ENCODE results near the gene C21orf58.

Gene C21orf58

GRCh38 chr21:46273341-46273740 lies 50.3 kb downstream of the C21orf58 start:
- Histone ChIP-seq H3K27ac (ENCODE audit: low read length) (no peak overlapping the region), H3K4me1 (ENCODE audit: control insufficient read depth, insufficient read depth, low read length) (no peaks in the 10 kb centered on the region), H3K9me3 (ENCODE audit: control insufficient read depth in 2 of 2, low read length in 2 of 2) (no peaks in the 10 kb centered on the region), H3K27me3 (ENCODE audit: control insufficient read depth in 1 of 2, insufficient read depth in 2 of 2, low read length in 2 of 2) (no peaks in the 10 kb centered on the region), H3K4me3 (ENCODE audit: low read length in 2 of 2) (no peak overlapping the region), H3K9ac (ENCODE audit: low read length in 2 of 2) (no peak overlapping the region), H3K36me3 (ENCODE audit: control insufficient read depth in 2 of 2, insufficient read depth in 2 of 2, low read length in 2 of 2) (peaks cover 58 to 63% of the 10 kb centered on the region in 2 donors)

GRCh38 chr21:46269466-46269865 lies 54.2 kb downstream of the C21orf58 start:
- H3K27me3 ChIP-seq (ENCODE audit: control insufficient read depth in 1 of 2, insufficient read depth in 2 of 2, low read length in 2 of 2): no peaks in the 10 kb centered on the region
- H3K9ac ChIP-seq (ENCODE audit: low read length in 2 of 2): no peak overlapping the region
- H3K27ac ChIP-seq (ENCODE audit: low read length): no peak overlapping the region
- no peaks in the 10 kb centered on the region for H3K9me3 ChIP-seq (ENCODE audit: control insufficient read depth in 2 of 2, low read length in 2 of 2)
- H3K4me1 ChIP-seq (ENCODE audit: control insufficient read depth, insufficient read depth, low read length): no peaks in the 10 kb centered on the region
- H3K36me3 ChIP-seq (ENCODE audit: control insufficient read depth in 2 of 2, insufficient read depth in 2 of 2, low read length in 2 of 2): peaks cover 71 to 72% of the 10 kb centered on the region in 2 donors
- H3K4me3 ChIP-seq (ENCODE audit: low read length in 2 of 2): no peak overlapping the region

GRCh38 chr21:46268371-46268770 lies 55.3 kb downstream of the C21orf58 start:
- peaks cover 64 to 70% of the 10 kb centered on the region in 2 donors for H3K36me3 ChIP-seq (ENCODE audit: control insufficient read depth in 2 of 2, insufficient read depth in 2 of 2, low read length in 2 of 2)
- H3K27me3 ChIP-seq (ENCODE audit: control insufficient read depth in 1 of 2, insufficient read depth in 2 of 2, low read length in 2 of 2): no peaks in the 10 kb centered on the region
- H3K9ac ChIP-seq (ENCODE audit: low read length in 2 of 2): no peak overlapping the region
- no peaks in the 10 kb centered on the region for H3K9me3 ChIP-seq (ENCODE audit: control insufficient read depth in 2 of 2, low read length in 2 of 2)
- no peaks in the 10 kb centered on the region for H3K4me1 ChIP-seq (ENCODE audit: control insufficient read depth, insufficient read depth, low read length)
- H3K27ac ChIP-seq (ENCODE audit: low read length): no peak overlapping the region
- no peak overlapping the region for H3K4me3 ChIP-seq (ENCODE audit: low read length in 2 of 2)

- peaks cover 53 to 61% of the 10 kb centered on the region in 2 donors for H3K36me3 ChIP-seq (ENCODE audit: control insufficient read depth in 2 of 2, insufficient read depth in 2 of 2, low read length in 2 of 2)
- no peak overlapping the region for H3K27ac ChIP-seq (ENCODE audit: low read length)
- no peaks in the 10 kb centered on the region for H3K27me3 ChIP-seq (ENCODE audit: control insufficient read depth in 1 of 2, insufficient read depth in 2 of 2, low read length in 2 of 2)
- no peak overlapping the region for H3K4me3 ChIP-seq (ENCODE audit: low read length in 2 of 2)
- no peaks in the 10 kb centered on the region for H3K9me3 ChIP-seq (ENCODE audit: control insufficient read depth in 2 of 2, low read length in 2 of 2)
- no peaks in the 10 kb centered on the region for H3K4me1 ChIP-seq (ENCODE audit: control insufficient read depth, insufficient read depth, low read length)
- H3K9ac ChIP-seq (ENCODE audit: low read length in 2 of 2): no peak overlapping the region
Observed at GRCh38 chr21:46266946-46267345, 56.7 kb downstream of the C21orf58 start.

GRCh38 chr21:46265736-46266525 lies 57.7 kb downstream of the C21orf58 start:
- no peak overlapping the region for H3K9ac ChIP-seq (ENCODE audit: low read length in 2 of 2)
- H3K9me3 ChIP-seq (ENCODE audit: control insufficient read depth in 2 of 2, low read length in 2 of 2): no peaks in the 10 kb centered on the region
- H3K4me3 ChIP-seq (ENCODE audit: low read length in 2 of 2): no peak overlapping the region
- H3K27me3 ChIP-seq (ENCODE audit: control insufficient read depth in 1 of 2, insufficient read depth in 2 of 2, low read length in 2 of 2): no peaks in the 10 kb centered on the region
- peaks cover 56 to 65% of the 10 kb centered on the region in 2 donors for H3K36me3 ChIP-seq (ENCODE audit: control insufficient read depth in 2 of 2, insufficient read depth in 2 of 2, low read length in 2 of 2)
- H3K27ac ChIP-seq (ENCODE audit: low read length): no peak overlapping the region
- no peaks in the 10 kb centered on the region for H3K4me1 ChIP-seq (ENCODE audit: control insufficient read depth, insufficient read depth, low read length)

GRCh38 chr21:46264690-46265144 lies 59.0 kb downstream of the C21orf58 start:
- Histone ChIP-seq H3K9me3 (ENCODE audit: control insufficient read depth in 2 of 2, low read length in 2 of 2) (no peaks in the 10 kb centered on the region), H3K4me3 (ENCODE audit: low read length in 2 of 2) (no peak overlapping the region), H3K27me3 (ENCODE audit: control insufficient read depth in 1 of 2, insufficient read depth in 2 of 2, low read length in 2 of 2) (no peaks in the 10 kb centered on the region), H3K4me1 (ENCODE audit: control insufficient read depth, insufficient read depth, low read length) (no peaks in the 10 kb centered on the region), H3K9ac (ENCODE audit: low read length in 2 of 2) (no peak overlapping the region), H3K36me3 (ENCODE audit: control insufficient read depth in 2 of 2, insufficient read depth in 2 of 2, low read length in 2 of 2) (peaks cover 52 to 65% of the 10 kb centered on the region in 2 donors), H3K27ac (ENCODE audit: low read length) (no peak overlapping the region)

GRCh38 chr21:46264046-46264689 lies 59.5 kb downstream of the C21orf58 start:
- Histone ChIP-seq H3K36me3 (ENCODE audit: control insufficient read depth in 2 of 2, insufficient read depth in 2 of 2, low read length in 2 of 2) (peaks cover 47 to 61% of the 10 kb centered on the region in 2 donors), H3K4me3 (ENCODE audit: low read length in 2 of 2) (no peak overlapping the region), H3K27me3 (ENCODE audit: control insufficient read depth in 1 of 2, insufficient read depth in 2 of 2, low read length in 2 of 2) (no peaks in the 10 kb centered on the region), H3K27ac (ENCODE audit: low read length) (no peak overlapping the region), H3K9me3 (ENCODE audit: control insufficient read depth in 2 of 2, low read length in 2 of 2) (no peaks in the 10 kb centered on the region), H3K9ac (ENCODE audit: low read length in 2 of 2) (no peak overlapping the region), H3K4me1 (ENCODE audit: control insufficient read depth, insufficient read depth, low read length) (no peaks in the 10 kb centered on the region)

- Histone ChIP-seq H3K4me1 (ENCODE audit: control insufficient read depth, insufficient read depth, low read length) (no peaks in the 10 kb centered on the region), H3K27ac (ENCODE audit: low read length) (no peak overlapping the region), H3K36me3 (ENCODE audit: control insufficient read depth in 2 of 2, insufficient read depth in 2 of 2, low read length in 2 of 2) (peaks cover 64 to 76% of the 10 kb centered on the region in 2 donors), H3K4me3 (ENCODE audit: low read length in 2 of 2) (no peak overlapping the region), H3K9me3 (ENCODE audit: control insufficient read depth in 2 of 2, low read length in 2 of 2) (no peaks in the 10 kb centered on the region), H3K27me3 (ENCODE audit: control insufficient read depth in 1 of 2, insufficient read depth in 2 of 2, low read length in 2 of 2) (no peaks in the 10 kb centered on the region), H3K9ac (ENCODE audit: low read length in 2 of 2) (no peak overlapping the region)
Observed at GRCh38 chr21:46256501-46256994, 67.1 kb downstream of the C21orf58 start.

GRCh38 chr21:46255758-46256337 lies 67.8 kb downstream of the C21orf58 start:
- H3K36me3 ChIP-seq (ENCODE audit: control insufficient read depth in 2 of 2, insufficient read depth in 2 of 2, low read length in 2 of 2): peaks cover 65 to 77% of the 10 kb centered on the region in 2 donors

GRCh38 chr21:46255166-46255565 lies 68.5 kb downstream of the C21orf58 start:
- Histone ChIP-seq H3K27me3 (ENCODE audit: control insufficient read depth in 1 of 2, insufficient read depth in 2 of 2, low read length in 2 of 2) (no peaks in the 10 kb centered on the region), H3K4me3 (ENCODE audit: low read length in 2 of 2) (no peak overlapping the region), H3K27ac (ENCODE audit: low read length) (no peak overlapping the region), H3K9me3 (ENCODE audit: control insufficient read depth in 2 of 2, low read length in 2 of 2) (no peaks in the 10 kb centered on the region), H3K9ac (ENCODE audit: low read length in 2 of 2) (no peak overlapping the region), H3K36me3 (ENCODE audit: control insufficient read depth in 2 of 2, insufficient read depth in 2 of 2, low read length in 2 of 2) (peaks cover 67 to 77% of the 10 kb centered on the region in 2 donors), H3K4me1 (ENCODE audit: control insufficient read depth, insufficient read depth, low read length) (no peaks in the 10 kb centered on the region)

More at GRCh38 chr21:46255758-46256337, 67.8 kb downstream of the C21orf58 start:
- H3K4me1 ChIP-seq (ENCODE audit: control insufficient read depth, insufficient read depth, low read length): no peaks in the 10 kb centered on the region
- no peak overlapping the region for H3K9ac ChIP-seq (ENCODE audit: low read length in 2 of 2)
- no peak overlapping the region for H3K4me3 ChIP-seq (ENCODE audit: low read length in 2 of 2)
- H3K27me3 ChIP-seq (ENCODE audit: control insufficient read depth in 1 of 2, insufficient read depth in 2 of 2, low read length in 2 of 2): no peaks in the 10 kb centered on the region
- no peak overlapping the region for H3K27ac ChIP-seq (ENCODE audit: low read length)
- H3K9me3 ChIP-seq (ENCODE audit: control insufficient read depth in 2 of 2, low read length in 2 of 2): no peaks in the 10 kb centered on the region
